IMR-90 (cell line): Measurements from ENCODE around the gene CALML3. TPM values are rescaled to one million over a fixed set of nuclear protein-coding genes. Genes with fewer than 3 reads are reported as not detected.

Experiments used
- ATAC-seq: fragments of 200-7000 bp; cut with Tn5 transposase; 2 replicates; pipeline ENCODE4 v1.9.1; 2020; ENCODE audit warnings: low read depth, mild to moderate bottlenecking, moderate library complexity
- BruUV-seq: library from RNA; stranded (reverse); fragments of 400-500 nt; replicated peaks from 2 replicates; lab custom pipeline; 2021; lab: Mats Ljungman, UMichigan
- CTCF ChIA-PET: fragments of 300-600 bp; formaldehyde crosslinking; extraction: SDS; loops from one replicate; lab custom pipeline; 2021; ENCODE audit warnings: antibody characterized with exemption; lab: Yijun Ruan, JAX
- POLR2A ChIA-PET: fragments of 300-600 bp; sonication (Branson Sonifier 250); formaldehyde crosslinking; loops from one replicate; lab custom pipeline; 2022; ENCODE audit warnings: antibody characterized with exemption; ENCODE audit not compliant: unreplicated experiment; lab: Charles Lee
- DNase-seq: peaks from one replicate; pipeline ENCODE4 v3.0.0; 2013
- H2AFZ ChIP-seq: replicated peaks from 2 replicates; pipeline ENCODE3; 2013; ENCODE audit warnings: low read length, mild to moderate bottlenecking; ENCODE audit not compliant: poor library complexity
- H2AK5ac ChIP-seq: 2 replicates; pipeline ENCODE4 v1.6.1; 2013; ENCODE audit warnings: low read depth, low read length, inconsistent platforms
- H2AK9ac ChIP-seq: replicated peaks from 2 replicates; pipeline ENCODE3; 2013; ENCODE audit warnings: mild to moderate bottlenecking, low read depth, low read length, moderate library complexity; ENCODE audit not compliant: poor library complexity
- H2BK120ac ChIP-seq: 2 replicates; pipeline ENCODE4 v1.6.1; 2013; ENCODE audit warnings: low read depth, low read length, inconsistent platforms
- H2BK15ac ChIP-seq: 3 replicates; pipeline ENCODE4 v1.6.1; 2013; ENCODE audit warnings: low read depth, low read length, inconsistent platforms
- H2BK20ac ChIP-seq: 2 replicates; pipeline ENCODE4 v1.6.1; 2013; ENCODE audit warnings: low read depth, mild to moderate bottlenecking, inconsistent platforms, low read length, moderate library complexity
- H2BK5ac ChIP-seq: 2 replicates; pipeline ENCODE4 v1.6.1; 2013; ENCODE audit warnings: mild to moderate bottlenecking, low read depth, low read length, inconsistent platforms; ENCODE audit not compliant: poor library complexity, severe bottlenecking
- H3K14ac ChIP-seq: replicated peaks from 2 replicates; pipeline ENCODE4 v1.6.1; 2013; ENCODE audit warnings: low read depth, low read length, inconsistent platforms
- H3K18ac ChIP-seq: 2 replicates; pipeline ENCODE4 v1.6.1; 2013; ENCODE audit warnings: low read depth, low read length, control low read depth
- H3K23ac ChIP-seq: 2 replicates; pipeline ENCODE4 v1.6.1; 2013; ENCODE audit warnings: low read depth, low read length, inconsistent platforms
- H3K27ac ChIP-seq: 2 replicates; pipeline ENCODE4 v1.5.1; 2013; ENCODE audit warnings: mild to moderate bottlenecking, control low read depth, low read length; ENCODE audit not compliant: insufficient read depth
- H3K27me3 ChIP-seq: 2 replicates; pipeline ENCODE4 v1.6.1; 2013; ENCODE audit warnings: low read length; ENCODE audit not compliant: control insufficient read depth, insufficient read depth
- H3K36me3 ChIP-seq: 2 replicates; pipeline ENCODE4 v1.6.1; 2013; ENCODE audit warnings: low read length, mixed read lengths; ENCODE audit not compliant: control insufficient read depth, insufficient read depth
- H3K4ac ChIP-seq: 2 replicates; pipeline ENCODE4 v1.6.1; 2013; ENCODE audit warnings: low read depth, low read length, inconsistent platforms
- H3K4me1 ChIP-seq: 2 replicates; pipeline ENCODE4 v1.6.1; 2013; ENCODE audit warnings: low read length, mixed read lengths; ENCODE audit not compliant: control insufficient read depth, insufficient read depth
- H3K4me2 ChIP-seq: 2 replicates; pipeline ENCODE4 v1.6.1; 2013; ENCODE audit warnings: low read depth, mild to moderate bottlenecking, control low read depth, low read length, moderate library complexity
- H3K4me3 ChIP-seq: 2 replicates; pipeline ENCODE4 v1.5.1; 2013; ENCODE audit warnings: low read depth, mild to moderate bottlenecking, control low read depth, low read length, moderate library complexity; ENCODE audit not compliant: insufficient read depth
- H3K56ac ChIP-seq: 2 replicates; pipeline ENCODE4 v1.6.1; 2013; ENCODE audit warnings: low read length, inconsistent platforms; ENCODE audit not compliant: insufficient read depth; ENCODE audit errors: extremely low read depth
- H3K79me1 ChIP-seq, 2 experiments: 2 replicates each; pipeline ENCODE4 v1.6.1; 2013; ENCODE audit warnings: low read length in 2 of 2, inconsistent platforms in 1 of 2, low read depth in 1 of 2
- H3K9ac ChIP-seq: 2 replicates; pipeline ENCODE4 v1.6.1; 2013; ENCODE audit warnings: low read depth, low read length, control low read depth
- H3K9me1 ChIP-seq: 2 replicates; pipeline ENCODE4 v1.6.1; 2013; ENCODE audit warnings: low read length, inconsistent platforms; ENCODE audit not compliant: insufficient read depth
- H3K9me3 ChIP-seq: 2 replicates; pipeline ENCODE4 v1.6.1; 2013; ENCODE audit warnings: low read length; ENCODE audit not compliant: control insufficient read depth, insufficient read depth
- H4K20me1 ChIP-seq: 2 replicates; pipeline ENCODE4 v1.6.1; 2013; ENCODE audit warnings: low read length, inconsistent platforms; ENCODE audit not compliant: insufficient read depth
- H4K5ac ChIP-seq: 2 replicates; pipeline ENCODE4 v1.6.1; 2013; ENCODE audit warnings: mild to moderate bottlenecking, low read depth, low read length, control low read depth
- H4K8ac ChIP-seq, 2 experiments: 2 replicates each; pipeline ENCODE4 v1.6.1; 2013; ENCODE audit warnings: low read depth in 2 of 2, low read length in 2 of 2, control low read depth in 1 of 2, inconsistent platforms in 1 of 2
- H4K91ac ChIP-seq: 2 replicates; pipeline ENCODE4 v1.6.1; 2013; ENCODE audit warnings: low read depth, low read length, inconsistent platforms; ENCODE audit not compliant: insufficient read depth
- BHLHE40 ChIP-seq: fragments of 150-350 bp; IDR thresholded peaks from 2 replicates; pipeline ENCODE4 v1.6.1; 2016; ENCODE audit warnings: mild to moderate bottlenecking, low read depth, low read length
- CHD1 ChIP-seq: IDR thresholded peaks from 2 replicates; pipeline ENCODE4 v1.6.1; 2012; ENCODE audit warnings: low read depth, low read length, improper control_type of control experiment
- CTCF ChIP-seq: conservative IDR thresholded peaks from 2 replicates; pipeline ENCODE4 v1.5.1; 2012; ENCODE audit warnings: mild to moderate bottlenecking, low read depth, low read length, improper control_type of control experiment
- ELK1 ChIP-seq: fragments of 150-350 bp; IDR thresholded peaks from 2 replicates; pipeline ENCODE4 v1.6.1; 2016; ENCODE audit warnings: low read depth, mild to moderate bottlenecking, low read length, moderate library complexity, borderline replicate concordance
- FOS ChIP-seq: fragments of 150-350 bp; IDR thresholded peaks from 2 replicates; pipeline ENCODE4 v1.6.1; 2016; ENCODE audit warnings: low read depth, low read length
- MXI1 ChIP-seq: IDR thresholded peaks from 2 replicates; pipeline ENCODE4 v1.6.1; 2012; ENCODE audit warnings: low read depth, mild to moderate bottlenecking, low read length, moderate library complexity, borderline replicate concordance
- NFE2L2 ChIP-seq: fragments of 150-350 bp; IDR thresholded peaks from 2 replicates; pipeline ENCODE4 v1.6.1; 2016; ENCODE audit warnings: low read depth, mild to moderate bottlenecking, low read length
- POLR2A ChIP-seq: IDR thresholded peaks from 2 replicates; pipeline ENCODE4 v1.6.1; 2012; ENCODE audit warnings: mild to moderate bottlenecking, low read depth, low read length
- RCOR1 ChIP-seq: IDR thresholded peaks from 2 replicates; pipeline ENCODE4 v1.6.1; 2012; ENCODE audit warnings: mild to moderate bottlenecking, low read length, improper control_type of control experiment; ENCODE audit not compliant: insufficient replicate concordance
- SMC3 ChIP-seq: fragments of 150-350 bp; IDR thresholded peaks from 2 replicates; pipeline ENCODE4 v1.6.1; 2016; ENCODE audit warnings: low read depth, mild to moderate bottlenecking, antibody characterized with exemption, low read length, moderate library complexity
- USF2 ChIP-seq: fragments of 150-350 bp; IDR thresholded peaks from 2 replicates; pipeline ENCODE4 v1.6.1; 2017; ENCODE audit warnings: mild to moderate bottlenecking, antibody characterized with exemption, low read length, low read depth
- WGBS, 2 experiments: methylation state at CpG; one replicate each; pipeline versions ENCODE4 v1.1.5 to v1.1.7; 2013; ENCODE audit warnings: missing lambda C conversion rate in 2 of 2; ENCODE audit not compliant: insufficient read length in 1 of 2; ENCODE audit errors: extremely low coverage in 2 of 2; 5-methylcytosine and 5-hydroxymethylcytosine counted together
- dilution Hi-C: fragments of 300-500 bp; cut with HindIII; formaldehyde crosslinking; loops from one replicate; pipeline ENCODE4 v1.14.3; 2018; ENCODE audit warnings: low sequenced_read_pairs; ENCODE audit not compliant: unreplicated experiment
- in situ Hi-C: fragments of 300-500 bp; cut with MboI; formaldehyde crosslinking; loops from 3 replicates; pipeline ENCODE4 v1.14.3; 2019; ENCODE audit warnings: low sequenced_read_pairs, inconsistent platforms, mixed read lengths
- intact Hi-C: fragments of 100-400 bp; cut with micrococcal nuclease; formaldehyde crosslinking; loops from 2 replicates; pipeline ENCODE4 v1.10.0; 2022
- polyA plus RNA-seq, 3 experiments: library from polyadenylated mRNA; depleted of rRNA; stranded (reverse); fragments of >200 nt; gene quantifications; 2 replicates each; pipeline ENCODE4 v1.2.3, GENCODE V29; 2012; ENCODE audit warnings: low replicate concordance in 1 of 3
- total RNA-seq: library from RNA; depleted of rRNA; stranded (reverse); fragments of >200 nt; gene quantifications from 2 replicates; pipeline ENCODE4 v1.2.3, GENCODE V29; 2012

Gene CALML3
- total and polyA plus RNA-seq, 2 of the 4 experiments (the other 2 are of a cell fraction): not detected

GRCh38 chr10:5567477-5567876 is 42.7 kb downstream of the CALML3 start:
- no peak overlapping the region for H3K23ac ChIP-seq
- no peak overlapping the region for H4K5ac ChIP-seq
- H3K4me3 ChIP-seq: no peak overlapping the region
- no peak overlapping the region for H3K27ac ChIP-seq
- no peak overlapping the region for H4K91ac ChIP-seq
- H3K27me3 ChIP-seq: no peaks in the 10 kb centered on the region
- no peaks in the 10 kb centered on the region for H3K36me3 ChIP-seq
- DNase-seq: no peak
- dilution Hi-C loops: no loop called here
- H2AK5ac ChIP-seq: no peak overlapping the region
- peaks cover 0 to 3% of the 10 kb centered on the region in 2 experiments; a peak in 1 of 4 replicates for H3K79me1 ChIP-seq
- intact Hi-C loops: no loop called here
- no peak overlapping the region for H2BK120ac ChIP-seq
- no peaks in the 10 kb centered on the region for H4K20me1 ChIP-seq
- no CpG with 5 or more reads among the region's 2 CpGs for WGBS, 2 experiments
- ChIA-PET CTCF (no interaction called here), POLR2A (no interaction called here)
- no peak overlapping the region for H3K56ac ChIP-seq
- no peak overlapping the region for H3K18ac ChIP-seq
- BruUV-seq: no TSS peak
- H2AFZ ChIP-seq: no peak overlapping the region
- in situ Hi-C loops: no loop called here
- peaks cover 18% of the 10 kb centered on the region for H3K4me1 ChIP-seq
- H3K9me1 ChIP-seq: peaks cover 26% of the 10 kb centered on the region
- H4K8ac ChIP-seq: no peak overlapping the region
- no peak overlapping the region for H3K9ac ChIP-seq
- no peak overlapping the region for H2BK15ac ChIP-seq
- ATAC-seq: no peak
- H2BK20ac ChIP-seq: no peak overlapping the region
- H2BK5ac ChIP-seq: no peak overlapping the region
- no peak overlapping the region for H3K4ac ChIP-seq
- no peaks in the 10 kb centered on the region for H3K9me3 ChIP-seq
- H2AK9ac ChIP-seq: no peak overlapping the region
- no peak overlapping the region for H3K4me2 ChIP-seq
- H3K14ac ChIP-seq: no peak overlapping the region
- TF ChIP-seq NFE2L2: no peak
- no peak for TF ChIP-seq BHLHE40
- no peak for TF ChIP-seq SMC3
- TF ChIP-seq FOS: no peak
- no peak for TF ChIP-seq POLR2A
- no peak for TF ChIP-seq ELK1
- no peak for TF ChIP-seq MXI1
- TF ChIP-seq RCOR1: no peak
- no peak for TF ChIP-seq CTCF
- no peak for TF ChIP-seq CHD1
- no peak for TF ChIP-seq USF2
